LNCaP clone FGC (cell line): ENCODE data around the gene MPIG6B.

Experiments used
- DNase-seq: peaks from one replicate; pipeline ENCODE4 v3.0.0-alpha.2; 2011; ENCODE audit warnings: low read depth
- H3K4me3 ChIP-seq: 2 replicates; pipeline ENCODE4 v1.5.1; 2011; ENCODE audit warnings: mild to moderate bottlenecking, low read depth, low read length, control low read depth
- CTCF ChIP-seq: IDR thresholded peaks from 2 replicates; pipeline ENCODE4 v1.5.1; 2012; ENCODE audit warnings: mild to moderate bottlenecking; ENCODE audit not compliant: control insufficient read depth, insufficient read depth; ENCODE audit errors: extremely low read depth

MPIG6B gene

GRCh38 chr6:31762356-31762755 lies 39.2 kb downstream of the MPIG6B start, which contains the start of gene SAPCD1:
TSS of gene SAPCD1 (plus strand) at chr6:31762656. CDS start at chr6:31763055, 399 bp downstream.
- TF ChIP-seq CTCF = no peak
- H3K4me3 ChIP-seq = no peak within 1 kb of the TSS
- DNase-seq = no peak

GRCh38 chr6:31762878-31763618 lies 39.9 kb downstream of the MPIG6B start:
- no peak for DNase-seq
- TF ChIP-seq CTCF = no peak
- no peak overlapping the region for H3K4me3 ChIP-seq

- no peak for DNase-seq
- no peak for TF ChIP-seq CTCF
- no peak overlapping the region for H3K4me3 ChIP-seq
Measured at GRCh38 chr6:31763619-31763940, 40.4 kb downstream of the MPIG6B start.

- TF ChIP-seq CTCF = no peak
- no peak for DNase-seq
- H3K4me3 ChIP-seq = no peak overlapping the region
Measured at GRCh38 chr6:31764198-31764597, 41.0 kb downstream of the MPIG6B start.

GRCh38 chr6:31765559-31765909 lies 42.4 kb downstream of the MPIG6B start:
- no peak overlapping the region for H3K4me3 ChIP-seq
- no peak for TF ChIP-seq CTCF
- DNase-seq = no peak

- TF ChIP-seq CTCF = no peak
- DNase-seq = no peak
- no peak overlapping the region for H3K4me3 ChIP-seq
Measured at GRCh38 chr6:31765910-31766794, 43.0 kb downstream of the MPIG6B start.
